CD14-positive monocyte (primary cell): ENCODE measurements around the gene BOLA2. TPM values are rescaled to one million over a fixed set of nuclear protein-coding genes. Genes with fewer than 3 reads are reported as not detected.
"Not testable (repeated sequence)": the region's sequence is repeated elsewhere in the genome, so short reads cannot be mapped to it uniquely, and the experiment has no call there.

Source experiments
- DNase-seq, 3 donors: peaks; one replicate each; pipeline ENCODE4 v3.0.0-alpha.2; 2011 to 2022
- H2AFZ ChIP-seq: 2 replicates; pipeline ENCODE4 v1.6.0; 2012; ENCODE audit warnings: mild to moderate bottlenecking, low read depth, low read length, inconsistent platforms; ENCODE audit not compliant: insufficient read depth, poor library complexity, severe bottlenecking
- H3K27ac ChIP-seq, 2 donors: 1 replicate in 1 of 2; 2 replicates in 1 of 2; pipeline ENCODE4 v1.5.1; 2012 to 2013; ENCODE audit warnings: low read length in 2 of 2, control low read depth in 1 of 2, inconsistent platforms in 1 of 2, low read depth in 1 of 2, mild to moderate bottlenecking in 1 of 2
- H3K27me3 ChIP-seq, 2 donors: one replicate each; pipeline versions ENCODE4 v1.6.0 to v1.6.1; 2011 to 2013; ENCODE audit warnings: low read length in 2 of 2; ENCODE audit not compliant: control insufficient read depth in 2 of 2, insufficient read depth in 2 of 2
- H3K36me3 ChIP-seq, 2 donors: replicated peaks in 1 of 2; 1 replicate in 1 of 2; 2 replicates in 1 of 2; pipeline versions ENCODE4 v1.5.1 to v1.6.1; 2012 to 2013; ENCODE audit warnings: low read length in 2 of 2, control low read depth in 1 of 2, inconsistent platforms in 1 of 2, mild to moderate bottlenecking in 1 of 2; ENCODE audit not compliant: insufficient read depth in 2 of 2, control insufficient read depth in 1 of 2
- H3K4me1 ChIP-seq, 2 donors: 1 replicate in 1 of 2; 2 replicates in 1 of 2; pipeline versions ENCODE4 v1.5.1 to v1.6.1; 2012 to 2013; ENCODE audit warnings: low read length in 2 of 2, control low read depth in 1 of 2, inconsistent platforms in 1 of 2, mild to moderate bottlenecking in 1 of 2, moderate library complexity in 1 of 2; ENCODE audit not compliant: insufficient read depth in 2 of 2, control insufficient read depth in 1 of 2
- H3K4me2 ChIP-seq: replicated peaks from 2 replicates; pipeline ENCODE3; 2012; ENCODE audit warnings: low read length, moderate library complexity, mild to moderate bottlenecking; ENCODE audit not compliant: poor library complexity, severe bottlenecking; ENCODE audit errors: extremely low read depth
- H3K4me3 ChIP-seq, 3 experiments: fragments of 200-600 bp in 1 of 3; sonication (generic) in 1 of 3; replicated peaks in 1 of 3; 1 replicate in 2 of 3; 2 replicates in 1 of 3; pipeline ENCODE4 v1.5.1; 2011 to 2013; ENCODE audit warnings: low read length in 3 of 3, mild to moderate bottlenecking in 3 of 3, control low read depth in 2 of 3, low read depth in 2 of 3, inconsistent platforms in 1 of 3, moderate library complexity in 1 of 3
- H3K79me2 ChIP-seq: 2 replicates; pipeline ENCODE4 v1.6.0; 2012; ENCODE audit warnings: mild to moderate bottlenecking, control low read depth, inconsistent platforms, low read length, moderate library complexity; ENCODE audit not compliant: insufficient read depth
- H3K9ac ChIP-seq: 2 replicates; pipeline ENCODE4 v1.6.0; 2017; ENCODE audit warnings: low read length, mild to moderate bottlenecking; ENCODE audit not compliant: insufficient read depth, poor library complexity, severe bottlenecking
- H3K9me3 ChIP-seq, 2 donors: replicated peaks in 1 of 2; 1 replicate in 1 of 2; 2 replicates in 1 of 2; pipeline versions ENCODE4 v1.5.1 to v1.6.1; 2012 to 2013; ENCODE audit warnings: low read length in 2 of 2, control low read depth in 1 of 2; ENCODE audit not compliant: control insufficient read depth in 1 of 2, insufficient read depth in 1 of 2
- H4K20me1 ChIP-seq: 2 replicates; pipeline ENCODE4 v1.6.0; 2012; ENCODE audit warnings: mild to moderate bottlenecking, low read length, control low read depth, moderate library complexity; ENCODE audit not compliant: insufficient read depth
- H3K27ac Mint-ChIP-seq, 7 donors: one replicate each; pipeline ENCODE4 v1.8.0; 2020; ENCODE audit warnings: mild to moderate bottlenecking in 7 of 7, mixed read lengths in 7 of 7, moderate library complexity in 6 of 7, inconsistent platforms in 2 of 7
- H3K27me3 Mint-ChIP-seq, 3 donors: one replicate each; pipeline ENCODE4 v1.8.0; 2021 to 2022; ENCODE audit warnings: low read depth in 3 of 3, mild to moderate bottlenecking in 3 of 3, mixed read lengths in 3 of 3, moderate library complexity in 3 of 3, inconsistent platforms in 1 of 3
- H3K36me3 Mint-ChIP-seq, 2 donors: one replicate each; pipeline ENCODE4 v1.8.0; 2020; ENCODE audit warnings: mixed read lengths in 2 of 2, inconsistent platforms in 1 of 2, mild to moderate bottlenecking in 1 of 2
- H3K4me1 Mint-ChIP-seq: one replicate; pipeline ENCODE4 v1.8.0; 2020; ENCODE audit warnings: mild to moderate bottlenecking, mixed read lengths
- H3K4me3 Mint-ChIP-seq, 2 donors: one replicate each; pipeline ENCODE4 v1.8.0; 2020; ENCODE audit warnings: mild to moderate bottlenecking in 2 of 2, mixed read lengths in 2 of 2, moderate library complexity in 1 of 2
- H3K9me3 Mint-ChIP-seq, 7 donors: one replicate each; pipeline ENCODE4 v1.8.0; 2020 to 2022; ENCODE audit warnings: mixed read lengths in 7 of 7, mild to moderate bottlenecking in 6 of 7, moderate library complexity in 6 of 7, inconsistent platforms in 2 of 7
- WGBS: methylation state at CpG from one replicate; pipeline ENCODE4 v1.1.5; 2013; ENCODE audit warnings: missing lambda C conversion rate; ENCODE audit not compliant: insufficient coverage; 5-methylcytosine and 5-hydroxymethylcytosine counted together
- intact Hi-C, 2 donors: fragments of 100-400 bp; cut with micrococcal nuclease; formaldehyde crosslinking; loops; one replicate each; pipeline versions ENCODE4 v1.15.0 to v1.15.1; 2023
- polyA plus RNA-seq, 3 donors: library from polyadenylated mRNA; depleted of rRNA in 1 of 3; unstranded in 2 of 3; stranded (reverse) in 1 of 3; fragments of 300-500 nt in 2 of 3; fragments of >200 nt in 1 of 3; fragmentation: Illumina TruSeq in 2 of 3; gene quantifications; 1 replicate in 2 of 3; 2 replicates in 1 of 3; pipeline ENCODE4 v1.2.3, GENCODE V29; 2012 to 2021

BOLA2 gene
- polyA plus RNA-seq, 3 donors: 7.3 to 24.8 (median 16.0) TPM

GRCh38 chr16:29459706-29460646, 5.8 kb upstream of the BOLA2 start, which contains the start of gene SULT1A4:
Gene SULT1A4 (plus strand): TSS chr16:29459913. CDS start chr16:29461386, 1,473 bp downstream.
- H3K27me3 Mint-ChIP-seq, H3K36me3 ChIP-seq, H3K4me3 ChIP-seq, H3K4me2 ChIP-seq, H3K27ac Mint-ChIP-seq, H2AFZ ChIP-seq, H3K9me3 Mint-ChIP-seq, H3K4me1 Mint-ChIP-seq, H3K36me3 Mint-ChIP-seq, H4K20me1 ChIP-seq, H3K4me3 Mint-ChIP-seq, H3K9ac ChIP-seq, H3K27me3 ChIP-seq, H3K4me1 ChIP-seq, H3K9me3 ChIP-seq, H3K27ac ChIP-seq, H3K79me2 ChIP-seq, DNase-seq, intact Hi-C loops: not testable (repeated sequence)
- WGBS: no CpG with 5 or more reads among the region's 13 CpGs

- H3K27ac Mint-ChIP-seq, H3K4me2 ChIP-seq, H3K36me3 ChIP-seq, intact Hi-C loops, DNase-seq, H3K9me3 Mint-ChIP-seq, H3K4me1 Mint-ChIP-seq, H3K9ac ChIP-seq, H3K27me3 ChIP-seq, H3K4me3 Mint-ChIP-seq, H3K36me3 Mint-ChIP-seq, H3K27ac ChIP-seq, H3K27me3 Mint-ChIP-seq, H2AFZ ChIP-seq, H3K4me1 ChIP-seq, H3K79me2 ChIP-seq, H4K20me1 ChIP-seq, H3K4me3 ChIP-seq, H3K9me3 ChIP-seq: not testable (repeated sequence)
- WGBS: no CpG with 5 or more reads among the region's 2 CpGs
Measured at GRCh38 chr16:29457660-29458059, 3.5 kb upstream of the BOLA2 start.

GRCh38 chr16:29454828-29455227, 677 bp upstream of the BOLA2 start:
- not testable (repeated sequence) for H3K9me3 Mint-ChIP-seq

GRCh38 chr16:29453754-29454153, 397 bp downstream of the BOLA2 start:
- H3K27me3 ChIP-seq, H3K4me2 ChIP-seq, H3K36me3 Mint-ChIP-seq, H3K27me3 Mint-ChIP-seq, H3K9ac ChIP-seq, H3K27ac ChIP-seq, H3K9me3 ChIP-seq, H3K4me3 Mint-ChIP-seq, H3K79me2 ChIP-seq, H3K36me3 ChIP-seq, H2AFZ ChIP-seq, H3K9me3 Mint-ChIP-seq, H3K4me1 Mint-ChIP-seq, H3K4me1 ChIP-seq, DNase-seq, H3K4me3 ChIP-seq, H4K20me1 ChIP-seq, H3K27ac Mint-ChIP-seq, intact Hi-C loops: not testable (repeated sequence)
- no CpG with 5 or more reads among the region's 21 CpGs for WGBS

More at GRCh38 chr16:29454828-29455227, 677 bp upstream of the BOLA2 start:
- H2AFZ ChIP-seq, H3K27ac ChIP-seq, H3K27me3 Mint-ChIP-seq, H4K20me1 ChIP-seq, H3K36me3 Mint-ChIP-seq, DNase-seq, intact Hi-C loops, H3K36me3 ChIP-seq, H3K27me3 ChIP-seq, H3K4me3 Mint-ChIP-seq, H3K9me3 ChIP-seq, H3K79me2 ChIP-seq, H3K9ac ChIP-seq, H3K27ac Mint-ChIP-seq, H3K4me3 ChIP-seq, H3K4me2 ChIP-seq, H3K4me1 ChIP-seq, H3K4me1 Mint-ChIP-seq: not testable (repeated sequence)
- no CpG with 5 or more reads among the region's 29 CpGs for WGBS
